H1 (cell line): ENCODE measurements around the gene SPACA4. TPM values are rescaled to one million over a fixed set of nuclear protein-coding genes. Genes with fewer than 3 reads are reported as not detected.

Source experiments
- CTCF ChIA-PET: fragments of 300-600 bp; sonication (Branson Sonifier 250); formaldehyde crosslinking; loops from one replicate; lab custom pipeline; 2021; ENCODE audit not compliant: partially characterized antibody; lab: Charles Lee
- POLR2A ChIA-PET: fragments of 300-600 bp; sonication (Branson Sonifier 250); formaldehyde crosslinking; loops from one replicate; lab custom pipeline; 2021; ENCODE audit warnings: inconsistent platforms; ENCODE audit not compliant: partially characterized antibody; lab: Charles Lee
- DNase-seq, 2 experiments: peaks; one replicate each; pipeline versions ENCODE4 v3.0.0 to v3.0.0-alpha.2; 2010 to 2022; ENCODE audit warnings: low spot score in 2 of 2, low read depth in 1 of 2, mixed read lengths in 1 of 2
- FAIRE-seq: peaks from 2 replicates; lab custom pipeline; 2011; peaks lifted over from hg19 to GRCh38; lab: Jason Lieb, UNC
- H2AFZ ChIP-seq: 2 replicates; pipeline ENCODE4 v1.8.1; 2012; ENCODE audit warnings: low read length, inconsistent platforms
- H2AK5ac ChIP-seq: 2 replicates; pipeline ENCODE4 v1.6.1; 2013; ENCODE audit warnings: low read depth, low read length
- H2BK120ac ChIP-seq: replicated peaks from 2 replicates; pipeline ENCODE3; 2013; ENCODE audit warnings: low read depth, low read length, inconsistent platforms
- H2BK12ac ChIP-seq: 2 replicates; pipeline ENCODE4 v1.6.1; 2013; ENCODE audit warnings: low read depth, low read length
- H2BK15ac ChIP-seq: 2 replicates; pipeline ENCODE4 v1.6.1; 2013; ENCODE audit warnings: low read length
- H2BK20ac ChIP-seq: 2 replicates; pipeline ENCODE4 v1.6.1; 2013; ENCODE audit warnings: low read length
- H2BK5ac ChIP-seq: 2 replicates; pipeline ENCODE4 v1.6.1; 2013; ENCODE audit warnings: low read depth, low read length
- H3K14ac ChIP-seq: 2 replicates; pipeline ENCODE4 v1.6.1; 2013; ENCODE audit warnings: inconsistent platforms; ENCODE audit not compliant: insufficient read length
- H3K18ac ChIP-seq: 2 replicates; pipeline ENCODE4 v1.6.1; 2013; ENCODE audit warnings: low read length; ENCODE audit errors: extremely low read depth
- H3K23ac ChIP-seq: 2 replicates; pipeline ENCODE4 v1.6.1; 2013; ENCODE audit warnings: inconsistent platforms; ENCODE audit not compliant: insufficient read length
- H3K23me2 ChIP-seq: 2 replicates; pipeline ENCODE4 v1.6.1; 2013; ENCODE audit warnings: low read depth, low read length
- H3K27ac ChIP-seq: 2 replicates; pipeline ENCODE4 v1.6.1; 2011; ENCODE audit warnings: low read depth, low read length, inconsistent platforms
- H3K27me3 ChIP-seq, 4 experiments: replicated peaks in 1 of 4; 1 replicate in 1 of 4; 2 replicates in 3 of 4; pipeline versions ENCODE4 v1.6.1 to v1.8.1; 2011 to 2013; ENCODE audit warnings: low read length in 3 of 4, mild to moderate bottlenecking in 3 of 4, inconsistent platforms in 2 of 4, mixed read lengths in 2 of 4, moderate library complexity in 1 of 4; ENCODE audit not compliant: control insufficient read depth in 3 of 4, insufficient read depth in 3 of 4; ENCODE audit errors: extremely low read depth in 1 of 4
- H3K36me3 ChIP-seq, 4 experiments: 2 replicates each; pipeline versions ENCODE4 v1.6.1 to v1.8.1; 2011 to 2013; ENCODE audit warnings: mild to moderate bottlenecking in 4 of 4, low read length in 3 of 4, moderate library complexity in 2 of 4, control low read depth in 1 of 4, inconsistent platforms in 1 of 4; ENCODE audit not compliant: insufficient read depth in 4 of 4, control insufficient read depth in 2 of 4
- H3K4ac ChIP-seq: replicated peaks from 2 replicates; pipeline ENCODE3; 2013; ENCODE audit warnings: low read length, low read depth, mixed read lengths, inconsistent platforms; ENCODE audit not compliant: insufficient read length
- H3K4me1 ChIP-seq, 4 experiments: replicated peaks in 1 of 4; 1 replicate in 1 of 4; 2 replicates in 3 of 4; pipeline versions ENCODE4 v1.6.1 to v1.8.1; 2011 to 2013; ENCODE audit warnings: low read length in 3 of 4, inconsistent platforms in 2 of 4, mixed read lengths in 1 of 4; ENCODE audit not compliant: insufficient read depth in 4 of 4, control insufficient read depth in 3 of 4
- H3K4me2 ChIP-seq, 2 experiments: 2 replicates each; pipeline versions ENCODE4 v1.6.1 to v1.8.1; 2011 to 2013; ENCODE audit warnings: low read depth in 2 of 2, low read length in 2 of 2, control low read depth in 1 of 2, inconsistent platforms in 1 of 2, mild to moderate bottlenecking in 1 of 2; ENCODE audit not compliant: insufficient read depth in 1 of 2
- H3K4me3 ChIP-seq, 4 experiments: fragments of 200-600, 300-600 bp in 1 of 4; sonication (generic), shearing (Covaris generic), sonication (Bioruptor Twin) in 1 of 4; 2 replicates each; pipeline versions ENCODE4 v1.5.1 to v1.8.1; 2011 to 2016; ENCODE audit warnings: low read length in 4 of 4, low read depth in 3 of 4, control low read depth in 2 of 4, inconsistent platforms in 2 of 4, mild to moderate bottlenecking in 2 of 4, mixed read lengths in 1 of 4, moderate library complexity in 1 of 4; ENCODE audit not compliant: insufficient read depth in 2 of 4; ENCODE audit errors: extremely low read depth in 1 of 4
- H3K56ac ChIP-seq: replicated peaks from 2 replicates; pipeline ENCODE3; 2013; ENCODE audit warnings: low read depth, mild to moderate bottlenecking, mixed read lengths, low read length, inconsistent platforms; ENCODE audit not compliant: insufficient read length
- H3K79me1 ChIP-seq: 2 replicates; pipeline ENCODE4 v1.6.1; 2013; ENCODE audit warnings: low read depth, low read length, control low read depth
- H3K79me2 ChIP-seq, 2 experiments: 2 replicates each; pipeline versions ENCODE4 v1.6.1 to v1.8.1; 2012 to 2013; ENCODE audit warnings: low read length in 2 of 2, mild to moderate bottlenecking in 2 of 2, inconsistent platforms in 1 of 2; ENCODE audit not compliant: insufficient read depth in 2 of 2, control insufficient read depth in 1 of 2
- H3K9ac ChIP-seq, 4 experiments: replicated peaks in 1 of 4; 1 replicate in 1 of 4; 2 replicates in 3 of 4; pipeline versions ENCODE4 v1.6.1 to v1.8.1; 2011 to 2013; ENCODE audit warnings: low read depth in 3 of 4, low read length in 3 of 4, control low read depth in 2 of 4, mild to moderate bottlenecking in 2 of 4, moderate library complexity in 2 of 4, inconsistent platforms in 1 of 4; ENCODE audit errors: extremely low read depth in 1 of 4
- H3K9me3 ChIP-seq, 2 experiments: 2 replicates each; pipeline versions ENCODE4 v1.6.1 to v1.8.1; 2012 to 2013; ENCODE audit warnings: mild to moderate bottlenecking in 2 of 2, moderate library complexity in 2 of 2, control low read depth in 1 of 2, inconsistent platforms in 1 of 2, low read depth in 1 of 2, low read length in 1 of 2, mixed read lengths in 1 of 2; ENCODE audit not compliant: insufficient read depth in 2 of 2
- H4K20me1 ChIP-seq, 2 experiments: replicated peaks in 1 of 2; 2 replicates each; pipeline versions ENCODE3 to v1.8.1; 2011 to 2013; ENCODE audit warnings: inconsistent platforms in 2 of 2, low read length in 2 of 2, mild to moderate bottlenecking in 1 of 2; ENCODE audit not compliant: insufficient read depth in 2 of 2, control insufficient read depth in 1 of 2
- H4K5ac ChIP-seq: 2 replicates; pipeline ENCODE4 v1.6.1; 2013; ENCODE audit warnings: low read length, low read depth, mixed read lengths, inconsistent platforms; ENCODE audit not compliant: insufficient read length
- H4K8ac ChIP-seq: 2 replicates; pipeline ENCODE4 v1.8.0; 2013; ENCODE audit warnings: mild to moderate bottlenecking, moderate library complexity, low read length, inconsistent platforms; ENCODE audit not compliant: insufficient read depth; ENCODE audit errors: extremely low read depth
- H4K91ac ChIP-seq: replicated peaks from 2 replicates; pipeline ENCODE3; 2013; ENCODE audit warnings: low read length, mixed read lengths, inconsistent platforms; ENCODE audit not compliant: insufficient read length
- CTCF ChIP-seq, 3 experiments: IDR thresholded peaks; 1 replicate in 2 of 3; 2 replicates in 1 of 3; pipeline versions ENCODE4 v1.5.1 to v1.6.1; 2011; ENCODE audit warnings: low read length in 3 of 3, mild to moderate bottlenecking in 3 of 3, inconsistent platforms in 2 of 3, low read depth in 1 of 3, moderate library complexity in 1 of 3; ENCODE audit not compliant: insufficient read depth in 1 of 3; ENCODE audit errors: control extremely low read depth in 1 of 3
- JUND ChIP-seq: IDR thresholded peaks from 2 replicates; pipeline ENCODE4 v1.6.1; 2011; ENCODE audit warnings: mild to moderate bottlenecking, improper control_type of control experiment, low read length
- KDM4A ChIP-seq: IDR thresholded peaks from one replicate; pipeline ENCODE4 v1.7.1; 2012; ENCODE audit warnings: low read depth, mild to moderate bottlenecking, moderate library complexity, low read length, inconsistent platforms; ENCODE audit not compliant: severe bottlenecking
- PHF8 ChIP-seq: fragments of 200-600 bp; sonication (generic); conservative IDR thresholded peaks from 2 replicates; pipeline ENCODE4 v1.7.1; 2012; ENCODE audit warnings: low read depth, mild to moderate bottlenecking, inconsistent platforms, low read length, moderate library complexity
- POU5F1 ChIP-seq: IDR thresholded peaks from 2 replicates; pipeline ENCODE4 v1.6.1; 2011; ENCODE audit warnings: low read depth, mild to moderate bottlenecking, low read length, moderate library complexity
- SIN3A ChIP-seq, 2 experiments: IDR thresholded peaks in 1 of 2; conservative IDR thresholded peaks in 1 of 2; 2 replicates each; pipeline ENCODE4 v1.6.1; 2011 to 2012; ENCODE audit warnings: low read length in 2 of 2, improper control_type of control experiment in 1 of 2, low read depth in 1 of 2, mild to moderate bottlenecking in 1 of 2
- TAF1 ChIP-seq: IDR thresholded peaks from 2 replicates; pipeline ENCODE4 v1.6.1; 2011; ENCODE audit warnings: mild to moderate bottlenecking, low read depth, low read length
- WGBS, 2 experiments: shearing (Covaris generic) in 1 of 2; methylation state at CpG; one replicate each; pipeline versions ENCODE4 v1.1.6 to v1.1.7; 2013 to 2015; ENCODE audit warnings: low lambda C conversion rate in 2 of 2, mixed read lengths in 2 of 2, inconsistent platforms in 1 of 2, low coverage in 1 of 2, missing lambda C conversion rate in 1 of 2; ENCODE audit not compliant: insufficient replicate concordance in 2 of 2, insufficient coverage in 1 of 2, insufficient read length in 1 of 2; ENCODE audit errors: extremely low coverage in 1 of 2, missing lambda C conversion rate in 1 of 2; 5-methylcytosine and 5-hydroxymethylcytosine counted together
- polyA plus RNA-seq, 7 experiments: library from polyadenylated mRNA; depleted of rRNA in 3 of 7; stranded (reverse) in 5 of 7; unstranded in 2 of 7; fragments of >200 nt in 5 of 7; fragments of 200-250 nt in 2 of 7; gene quantifications; 1 replicate in 5 of 7; 2 replicates in 1 of 7; 4 replicates in 1 of 7; pipeline versions ENCODE4 v1.2.1 to v1.2.3, GENCODE V29; 2011 to 2013; ENCODE audit warnings: missing spikeins in 2 of 7, mixed read lengths in 2 of 7
- total RNA-seq: library from RNA; stranded (reverse); fragmentation: NEBNext Ultra II Directional; extraction: Animal tissue kit (Norgen Biotek cat#: 25700); gene quantifications from 2 replicates; pipeline ENCODE4 v1.2.1, GENCODE V29; 2021
- TF ChIP-seq, protein P1 (sequence below): IDR thresholded peaks from 2 replicates; pipeline ENCODE4 v1.6.1; 2012; ENCODE audit warnings: inconsistent platforms

SPACA4 gene
- total and polyA plus RNA-seq, 2 of the 8 experiments (the other 6 are each of a cell fraction or from before 2014, with no cell fraction given): not detected

- peak within 1 kb of the TSS; percentile 18 for H3K56ac ChIP-seq
- no peak within 1 kb of the TSS; the same call in 1 of the 2 replicates for H4K8ac ChIP-seq
- H3K79me1 ChIP-seq: no peaks in the 10 kb centered on the region
- H3K27me3 ChIP-seq: peaks cover 0 to 2% (median 0%) of the 10 kb centered on the region in 4 experiments; a peak in 2 of 7 replicates
- no peak for FAIRE-seq
- H2BK20ac ChIP-seq: no peak within 1 kb of the TSS
- no peak within 1 kb of the TSS for H2BK120ac ChIP-seq
- H2BK5ac ChIP-seq: peak within 1 kb of the TSS; percentile 95
- peak in 1 of 2 experiments; percentile 74 for DNase-seq
- H3K4me1 ChIP-seq: peaks cover 9 to 28% (median 19%) of the 10 kb centered on the region in 4 experiments
- H2AFZ ChIP-seq: no peak within 1 kb of the TSS
- WGBS, 2 experiments: 2% methylated on average over 37 of the region's 40 CpGs; no CpG with 5 or more reads in 1 of the 2 experiments
- H3K4me2 ChIP-seq: peak within 1 kb of the TSS; percentile 94 to 95
- CTCF ChIA-PET: interaction anchor here (1.1 kb wide), 1 partner anchor 130 kb away, joined by 5 read pairs; no protein-coding TSS in a partner anchor
- H3K36me3 ChIP-seq: no peaks in the 10 kb centered on the region
- H3K23ac ChIP-seq: no peak within 1 kb of the TSS
- H3K9ac ChIP-seq: peak within 1 kb of the TSS in 3 of 4 experiments; percentile 64 to 72 (median 66); a peak in 6 of 7 replicates
- no peak within 1 kb of the TSS for H2AK5ac ChIP-seq
- H3K9me3 ChIP-seq: no peaks in the 10 kb centered on the region
- H2BK12ac ChIP-seq: no peak within 1 kb of the TSS; the same call in 1 of the 2 replicates
- POLR2A ChIA-PET: interaction anchor here (1.0 to 30.9 kb wide), 3 partner anchors 9 to 237 kb away, joined by 3 to 788 read pairs (median 4); partner anchors contain the start of genes FAM83E, RPL18, SPACA4 and SPHK2
- peak within 1 kb of the TSS; percentile 18 for H4K91ac ChIP-seq
- no peak within 1 kb of the TSS for H2BK15ac ChIP-seq
- peak within 1 kb of the TSS; percentile 58 to 74 (median 68) for H3K4me3 ChIP-seq
- H4K20me1 ChIP-seq: no peaks in the 10 kb centered on the region
- peak within 1 kb of the TSS; percentile 89 for H3K27ac ChIP-seq
- no peak within 1 kb of the TSS for H3K14ac ChIP-seq
- no peak within 1 kb of the TSS for H3K4ac ChIP-seq
- peak within 1 kb of the TSS; percentile 93 for H3K18ac ChIP-seq
- peaks cover 25% of the 10 kb centered on the region for H3K23me2 ChIP-seq
- H4K5ac ChIP-seq: peak within 1 kb of the TSS; percentile 24
- no peaks in the 10 kb centered on the region for H3K79me2 ChIP-seq
- TF ChIP-seq, protein P1, sequence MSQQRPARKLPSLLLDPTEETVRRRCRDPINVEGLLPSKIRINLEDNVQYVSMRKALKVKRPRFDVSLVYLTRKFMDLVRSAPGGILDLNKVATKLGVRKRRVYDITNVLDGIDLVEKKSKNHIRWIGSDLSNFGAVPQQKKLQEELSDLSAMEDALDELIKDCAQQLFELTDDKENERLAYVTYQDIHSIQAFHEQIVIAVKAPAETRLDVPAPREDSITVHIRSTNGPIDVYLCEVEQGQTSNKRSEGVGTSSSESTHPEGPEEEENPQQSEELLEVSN: no peak
- TF ChIP-seq POU5F1 (no peak), JUND (no peak), KDM4A (peak; percentile 53), SIN3A (conservative IDR thresholded peaks at IDR 0.05 in 1 of 2, IDR thresholded peaks at IDR 0.05 in 1 of 2; ENCODE audit: low read depth in 1 of 2, low read length in 2 of 2) (0 out of 4 replicates have a peak, but pooled peaks of 1 of the 2 experiments have one; percentile 12), CTCF (IDR thresholded peaks at IDR 0.05; ENCODE audit: control extremely low read depth in 1 of 3, insufficient read depth in 1 of 3, low read depth in 1 of 3, low read length in 3 of 3) (peak in 1 of 3 experiments; percentile 13; a peak in 1 of 4 replicates), TAF1 (0 out of 2 replicates have a peak, but pooled peaks have one; percentile 18), PHF8 (peak; percentile 28; the same call in 1 of the 2 replicates)
Measured at GRCh38 chr19:48636859-48637448, 30.4 kb downstream of the SPACA4 start, which contains the start of gene DBP. Gene DBP, minus strand, starts transcription at chr19:48637379. Its CDS starts 385 bp downstream, at chr19:48636994.
